Measurements from ENCODE around the gene NCS1. TPM values are rescaled to one million over a fixed set of nuclear protein-coding genes. Genes with fewer than 3 reads are reported as not detected.

Gene NCS1
- total RNA-seq, 1 experiment from 2014 or later = not detected

GRCh38 chr9:130159915-130160670 is 12.1 kb upstream of the NCS1 start:
- Histone ChIP-seq H3K4me1 (ENCODE audit: low read length) (no peaks in the 10 kb centered on the region), H3K9me3 (ENCODE audit: low read length) (no peaks in the 10 kb centered on the region), H3K27ac (ENCODE audit: low read length) (no peak overlapping the region), H4K20me1 (ENCODE audit: insufficient read depth, low read depth, low read length) (no peaks in the 10 kb centered on the region), H3K9me2 (replicated peaks; ENCODE audit: insufficient read depth, low read length) (no peaks in the 10 kb centered on the region), H3K27me3 (ENCODE audit: low read length) (no peaks in the 10 kb centered on the region), H3K79me2 (ENCODE audit: low read length) (no peaks in the 10 kb centered on the region), H3K36me3 (ENCODE audit: insufficient read depth, low read length) (no peaks in the 10 kb centered on the region), H3K4me3 (ENCODE audit: low read length) (no peak overlapping the region), H3K9ac (ENCODE audit: low read length) (no peak overlapping the region), H3K4me2 (ENCODE audit: low read depth, low read length, poor library complexity, severe bottlenecking) (no peak overlapping the region), H2AFZ (ENCODE audit: low read length) (no peak overlapping the region)
- no peak for DNase-seq

- no peaks in the 10 kb centered on the region for H3K79me2 ChIP-seq (ENCODE audit: low read length)
- no peaks in the 10 kb centered on the region for H3K9me2 ChIP-seq (replicated peaks; ENCODE audit: insufficient read depth, low read length)
- no peak overlapping the region for H3K4me2 ChIP-seq (ENCODE audit: low read depth, low read length, poor library complexity, severe bottlenecking)
- H3K27ac ChIP-seq (ENCODE audit: low read length) = no peak overlapping the region
- H2AFZ ChIP-seq (ENCODE audit: low read length) = no peak overlapping the region
- H3K4me1 ChIP-seq (ENCODE audit: low read length) = no peaks in the 10 kb centered on the region
- DNase-seq = no peak
- no peaks in the 10 kb centered on the region for H3K36me3 ChIP-seq (ENCODE audit: insufficient read depth, low read length)
- no peaks in the 10 kb centered on the region for H4K20me1 ChIP-seq (ENCODE audit: insufficient read depth, low read depth, low read length)
- H3K9ac ChIP-seq (ENCODE audit: low read length) = no peak overlapping the region
- no peak overlapping the region for H3K4me3 ChIP-seq (ENCODE audit: low read length)
- H3K27me3 ChIP-seq (ENCODE audit: low read length) = no peaks in the 10 kb centered on the region
- no peaks in the 10 kb centered on the region for H3K9me3 ChIP-seq (ENCODE audit: low read length)
Observed at GRCh38 chr9:130160862-130161470, 11.2 kb upstream of the NCS1 start.

GRCh38 chr9:130165579-130165978 is 6.6 kb upstream of the NCS1 start:
- Histone ChIP-seq H3K27me3 (ENCODE audit: low read length) (no peaks in the 10 kb centered on the region), H3K9me2 (replicated peaks; ENCODE audit: insufficient read depth, low read length) (no peaks in the 10 kb centered on the region), H3K4me3 (ENCODE audit: low read length) (no peak overlapping the region), H3K9ac (ENCODE audit: low read length) (no peak overlapping the region), H2AFZ (ENCODE audit: low read length) (no peak overlapping the region), H3K36me3 (ENCODE audit: insufficient read depth, low read length) (no peaks in the 10 kb centered on the region), H3K4me2 (ENCODE audit: low read depth, low read length, poor library complexity, severe bottlenecking) (no peak overlapping the region), H3K4me1 (ENCODE audit: low read length) (no peaks in the 10 kb centered on the region), H4K20me1 (ENCODE audit: insufficient read depth, low read depth, low read length) (no peaks in the 10 kb centered on the region), H3K79me2 (ENCODE audit: low read length) (no peaks in the 10 kb centered on the region), H3K9me3 (ENCODE audit: low read length) (no peaks in the 10 kb centered on the region), H3K27ac (ENCODE audit: low read length) (no peak overlapping the region)
- no peak for DNase-seq

DNA sequence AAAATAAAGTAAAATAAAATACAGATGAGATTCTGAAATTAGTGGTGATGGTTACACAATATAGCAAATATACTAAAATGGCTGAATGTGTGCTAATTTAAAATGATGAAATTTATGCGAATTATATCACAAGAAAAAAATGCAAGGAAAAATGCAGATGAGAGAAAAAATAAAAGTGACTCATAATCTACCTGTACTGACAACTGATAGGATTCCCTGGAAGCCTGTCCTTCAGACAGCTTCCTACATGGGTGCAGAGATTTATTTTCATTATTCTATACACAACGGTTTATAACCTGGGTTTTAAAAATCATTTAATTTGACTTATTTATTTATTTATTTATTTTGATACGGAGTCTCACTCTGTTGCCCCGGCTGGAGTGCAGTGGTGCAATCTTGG is 5.8 kb upstream of the NCS1 start:
- Histone ChIP-seq H3K9ac (ENCODE audit: low read length) (no peak overlapping the region), H3K4me2 (ENCODE audit: low read depth, low read length, poor library complexity, severe bottlenecking) (no peak overlapping the region), H3K4me1 (ENCODE audit: low read length) (no peaks in the 10 kb centered on the region), H3K9me2 (replicated peaks; ENCODE audit: insufficient read depth, low read length) (no peaks in the 10 kb centered on the region), H3K4me3 (ENCODE audit: low read length) (no peak overlapping the region), H3K27ac (ENCODE audit: low read length) (no peak overlapping the region), H3K9me3 (ENCODE audit: low read length) (no peaks in the 10 kb centered on the region), H4K20me1 (ENCODE audit: insufficient read depth, low read depth, low read length) (no peaks in the 10 kb centered on the region), H3K27me3 (ENCODE audit: low read length) (no peaks in the 10 kb centered on the region), H3K79me2 (ENCODE audit: low read length) (no peaks in the 10 kb centered on the region), H3K36me3 (ENCODE audit: insufficient read depth, low read length) (no peaks in the 10 kb centered on the region), H2AFZ (ENCODE audit: low read length) (no peak overlapping the region)
- no peak for DNase-seq

DNA sequence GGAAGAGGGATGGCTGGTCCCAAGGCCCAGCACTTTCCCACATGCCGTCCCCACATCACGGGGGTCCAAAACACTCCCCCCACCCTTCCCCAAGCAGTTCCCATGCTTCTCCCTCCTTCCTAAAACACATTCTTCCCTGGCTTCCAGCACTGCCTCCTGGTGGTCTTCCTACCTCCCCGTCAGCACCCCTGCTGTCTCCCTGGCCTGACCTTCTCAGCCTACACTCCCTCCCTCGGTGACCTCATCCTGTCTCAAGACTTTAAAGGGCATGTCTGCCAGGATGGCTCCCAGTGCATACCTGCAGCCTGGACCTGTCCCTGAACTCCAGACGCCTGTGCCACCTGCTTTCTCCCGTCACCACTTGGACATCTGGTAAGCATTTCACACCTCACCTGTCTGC is 4.3 kb upstream of the NCS1 start:
- Histone ChIP-seq H3K4me2 (ENCODE audit: low read depth, low read length, poor library complexity, severe bottlenecking) (no peak overlapping the region), H3K36me3 (ENCODE audit: insufficient read depth, low read length) (no peaks in the 10 kb centered on the region), H3K27ac (ENCODE audit: low read length) (no peak overlapping the region), H2AFZ (ENCODE audit: low read length) (no peak overlapping the region), H3K4me3 (ENCODE audit: low read length) (no peak overlapping the region), H4K20me1 (ENCODE audit: insufficient read depth, low read depth, low read length) (no peaks in the 10 kb centered on the region), H3K4me1 (ENCODE audit: low read length) (no peaks in the 10 kb centered on the region), H3K9me3 (ENCODE audit: low read length) (no peaks in the 10 kb centered on the region), H3K9ac (ENCODE audit: low read length) (no peak overlapping the region), H3K9me2 (replicated peaks; ENCODE audit: insufficient read depth, low read length) (no peaks in the 10 kb centered on the region), H3K27me3 (ENCODE audit: low read length) (no peaks in the 10 kb centered on the region), H3K79me2 (ENCODE audit: low read length) (no peaks in the 10 kb centered on the region)
- DNase-seq = no peak

DNA sequence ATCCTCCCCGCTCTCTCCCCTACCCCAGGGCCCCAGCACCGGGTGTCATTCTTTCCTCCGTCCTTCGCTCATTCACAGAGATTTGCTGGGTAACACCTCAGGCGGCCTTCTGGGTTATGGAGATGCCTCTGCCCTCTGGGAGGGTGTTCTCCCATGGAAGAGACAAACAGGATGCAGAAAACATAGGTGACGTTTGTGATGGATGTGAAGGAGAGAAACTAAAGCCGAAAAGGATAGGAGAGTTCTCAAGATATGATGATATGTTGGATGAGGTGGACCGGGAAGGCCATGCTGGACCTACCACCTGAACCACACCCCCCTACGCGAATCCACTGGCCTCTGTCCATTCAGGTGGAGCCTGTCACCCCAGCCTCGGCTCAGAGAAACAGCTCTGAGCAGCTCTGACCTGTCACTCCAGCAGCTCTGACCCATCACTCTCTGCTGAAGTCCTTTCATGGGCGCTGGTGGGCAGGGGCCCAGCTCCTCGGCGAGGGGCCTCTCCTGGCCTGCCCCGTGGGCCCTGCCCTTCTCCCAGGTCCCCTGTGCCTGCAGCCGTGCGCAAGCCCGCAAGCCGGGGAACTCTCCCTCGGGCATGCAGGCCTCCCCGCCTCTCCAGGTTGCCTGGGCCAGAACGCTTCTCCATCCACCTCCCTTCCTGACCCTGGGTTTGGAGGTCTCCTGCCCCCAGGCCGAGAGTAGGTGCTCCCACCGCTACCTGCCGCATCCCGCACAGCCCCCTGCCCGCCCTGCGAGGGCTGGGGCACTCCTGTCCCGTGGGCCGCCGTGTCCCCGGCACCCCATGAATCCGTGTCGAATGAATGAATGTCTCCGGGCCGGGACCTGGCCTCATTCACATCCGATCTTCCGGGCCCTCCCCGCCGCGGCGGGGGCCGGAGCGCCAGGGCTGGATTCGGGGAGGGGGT is 717 bp upstream of the NCS1 start:
- H4K20me1 ChIP-seq (ENCODE audit: insufficient read depth, low read depth, low read length) = no peaks in the 10 kb centered on the region
- H3K36me3 ChIP-seq (ENCODE audit: insufficient read depth, low read length) = no peaks in the 10 kb centered on the region
- no peaks in the 10 kb centered on the region for H3K9me3 ChIP-seq (ENCODE audit: low read length)
- H3K9ac ChIP-seq (ENCODE audit: low read length) = no peak overlapping the region
- no peaks in the 10 kb centered on the region for H3K9me2 ChIP-seq (replicated peaks; ENCODE audit: insufficient read depth, low read length)
- H3K4me1 ChIP-seq (ENCODE audit: low read length) = no peaks in the 10 kb centered on the region
- no peak overlapping the region for H3K27ac ChIP-seq (ENCODE audit: low read length)
- no peak overlapping the region for H2AFZ ChIP-seq (ENCODE audit: low read length)
- no peaks in the 10 kb centered on the region for H3K27me3 ChIP-seq (ENCODE audit: low read length)
- DNase-seq = no peak
- H3K4me2 ChIP-seq (ENCODE audit: low read depth, low read length, poor library complexity, severe bottlenecking) = no peak overlapping the region
- H3K4me3 ChIP-seq (ENCODE audit: low read length) = no peak overlapping the region
- H3K79me2 ChIP-seq (ENCODE audit: low read length) = no peaks in the 10 kb centered on the region

GRCh38 chr9:130172858-130173665 is 858 bp downstream of the NCS1 start:
- DNase-seq = no peak
- H3K9ac ChIP-seq (ENCODE audit: low read length) = no peak overlapping the region
- no peaks in the 10 kb centered on the region for H3K9me3 ChIP-seq (ENCODE audit: low read length)
- no peak overlapping the region for H3K4me3 ChIP-seq (ENCODE audit: low read length)
- H3K79me2 ChIP-seq (ENCODE audit: low read length) = no peaks in the 10 kb centered on the region
- no peaks in the 10 kb centered on the region for H3K27me3 ChIP-seq (ENCODE audit: low read length)
- H3K4me2 ChIP-seq (ENCODE audit: low read depth, low read length, poor library complexity, severe bottlenecking) = no peak overlapping the region
- no peaks in the 10 kb centered on the region for H3K36me3 ChIP-seq (ENCODE audit: insufficient read depth, low read length)
- H3K4me1 ChIP-seq (ENCODE audit: low read length) = no peaks in the 10 kb centered on the region
- H3K9me2 ChIP-seq (replicated peaks; ENCODE audit: insufficient read depth, low read length) = no peaks in the 10 kb centered on the region
- H2AFZ ChIP-seq (ENCODE audit: low read length) = no peak overlapping the region
- no peak overlapping the region for H3K27ac ChIP-seq (ENCODE audit: low read length)
- no peaks in the 10 kb centered on the region for H4K20me1 ChIP-seq (ENCODE audit: insufficient read depth, low read depth, low read length)

DNA sequence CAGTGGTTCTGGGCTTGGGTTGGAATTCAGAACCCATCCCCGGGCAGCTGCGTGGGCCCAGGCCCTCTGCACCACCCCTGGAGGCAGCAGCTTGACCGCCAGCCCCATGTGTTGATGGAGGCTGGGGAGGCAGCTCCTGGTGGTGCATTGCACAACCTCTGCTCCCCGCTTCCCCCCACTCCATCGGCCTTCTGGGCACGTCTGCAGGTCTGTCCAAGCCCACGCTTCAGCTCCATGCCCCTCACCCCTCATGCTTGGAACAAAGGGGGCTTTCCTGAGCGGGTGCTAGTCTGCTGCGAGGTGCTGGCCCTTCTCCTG is 1.4 kb downstream of the NCS1 start:
- H3K9me2 ChIP-seq (replicated peaks; ENCODE audit: insufficient read depth, low read length) = no peaks in the 10 kb centered on the region
- H2AFZ ChIP-seq (ENCODE audit: low read length) = no peak overlapping the region
- no peaks in the 10 kb centered on the region for H3K9me3 ChIP-seq (ENCODE audit: low read length)
- no peaks in the 10 kb centered on the region for H3K27me3 ChIP-seq (ENCODE audit: low read length)
- no peak overlapping the region for H3K27ac ChIP-seq (ENCODE audit: low read length)
- no peak overlapping the region for H3K4me2 ChIP-seq (ENCODE audit: low read depth, low read length, poor library complexity, severe bottlenecking)
- no peaks in the 10 kb centered on the region for H3K36me3 ChIP-seq (ENCODE audit: insufficient read depth, low read length)
- no peaks in the 10 kb centered on the region for H4K20me1 ChIP-seq (ENCODE audit: insufficient read depth, low read depth, low read length)
- H3K9ac ChIP-seq (ENCODE audit: low read length) = no peak overlapping the region
- H3K4me3 ChIP-seq (ENCODE audit: low read length) = no peak overlapping the region
- no peaks in the 10 kb centered on the region for H3K79me2 ChIP-seq (ENCODE audit: low read length)
- H3K4me1 ChIP-seq (ENCODE audit: low read length) = no peaks in the 10 kb centered on the region
- no peak for DNase-seq

Data from Karpas-422 (cell line).